Epithelial cell of esophagus (primary cell): ENCODE measurements around the gene TPT1.
A peak's percentile ranks its signal among the peaks of the same experiment; 100 is the strongest.

Experiments used
- DNase-seq: peaks from one replicate; pipeline ENCODE4 v3.0.0; 2010; ENCODE audit warnings: low read depth
- H3K4me3 ChIP-seq: 2 replicates; pipeline ENCODE4 v1.5.1; 2011; ENCODE audit warnings: mild to moderate bottlenecking, low read length, control low read depth
- CTCF ChIP-seq: IDR thresholded peaks from 2 replicates; pipeline ENCODE4 v1.5.1; 2011; ENCODE audit warnings: low read depth, mild to moderate bottlenecking, low read length, control low read depth, inconsistent platforms; ENCODE audit not compliant: insufficient read depth; ENCODE audit errors: missing control alignments

Gene TPT1

GRCh38 chr13:45298206-45298505 lies 42.8 kb downstream of the TPT1 start:
- no peak overlapping the region for H3K4me3 ChIP-seq
- TF ChIP-seq CTCF, result no peak
- no peak for DNase-seq

DNA sequence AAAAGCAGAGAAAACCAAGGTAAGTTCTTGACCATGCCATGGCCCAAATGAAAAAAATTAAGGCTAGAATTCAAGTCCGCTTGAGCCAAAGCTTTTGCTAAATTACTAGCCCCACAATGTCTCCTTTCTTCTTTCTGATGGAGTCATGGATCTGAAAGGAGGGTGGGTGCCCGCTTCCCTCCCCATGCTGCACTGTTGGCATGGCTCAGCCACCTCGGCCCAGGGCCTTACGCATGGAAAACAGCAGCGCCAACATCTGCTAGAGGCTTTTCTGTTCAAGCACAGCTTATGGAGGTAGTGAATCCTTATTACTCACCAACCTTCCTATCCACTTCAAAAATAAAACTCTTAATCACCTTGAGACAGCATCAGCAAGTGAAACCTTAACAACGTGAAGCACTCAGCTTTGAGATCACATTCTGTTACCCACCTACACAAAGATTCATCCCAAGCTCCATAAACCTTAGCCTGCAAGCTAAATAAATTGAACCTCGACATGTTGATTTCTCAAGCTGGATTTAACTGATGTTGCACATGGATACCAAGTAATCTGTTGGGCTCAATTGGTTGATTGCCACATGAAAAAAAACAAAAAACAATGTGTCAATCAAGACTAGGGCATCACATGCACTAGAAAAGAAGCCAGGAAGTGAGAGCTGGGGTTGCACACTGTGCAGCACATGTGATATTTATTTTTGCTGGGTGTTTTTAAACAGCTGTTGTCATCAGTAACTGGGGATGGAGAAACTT lies 43.4 kb downstream of the TPT1 start:
- TF ChIP-seq CTCF, result no peak
- DNase-seq, result no peak

DNA sequence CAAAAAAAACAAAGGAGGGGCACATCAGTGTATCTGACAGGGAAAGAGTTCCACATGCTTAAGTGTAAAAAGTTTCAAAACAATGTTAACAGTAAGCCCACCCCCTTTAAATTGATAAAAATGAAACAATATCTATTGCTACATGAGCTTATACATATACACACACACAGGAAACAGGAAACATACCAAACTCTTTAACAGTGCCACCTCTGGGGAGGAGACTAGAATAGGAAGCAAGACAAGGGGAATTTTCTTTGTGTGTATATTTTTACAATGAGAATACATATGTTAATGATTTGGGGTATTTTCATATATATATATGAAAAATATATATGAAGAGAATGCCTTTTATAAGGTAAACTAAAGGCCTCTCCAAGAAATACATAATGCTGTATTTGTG lies 44.7 kb downstream of the TPT1 start:
- DNase-seq, result no peak
- H3K4me3 ChIP-seq, result no peak overlapping the region
- no peak for TF ChIP-seq CTCF

More for the DNA sequence above, 43.4 kb downstream of the TPT1 start:
- no peak overlapping the region for H3K4me3 ChIP-seq

DNA sequence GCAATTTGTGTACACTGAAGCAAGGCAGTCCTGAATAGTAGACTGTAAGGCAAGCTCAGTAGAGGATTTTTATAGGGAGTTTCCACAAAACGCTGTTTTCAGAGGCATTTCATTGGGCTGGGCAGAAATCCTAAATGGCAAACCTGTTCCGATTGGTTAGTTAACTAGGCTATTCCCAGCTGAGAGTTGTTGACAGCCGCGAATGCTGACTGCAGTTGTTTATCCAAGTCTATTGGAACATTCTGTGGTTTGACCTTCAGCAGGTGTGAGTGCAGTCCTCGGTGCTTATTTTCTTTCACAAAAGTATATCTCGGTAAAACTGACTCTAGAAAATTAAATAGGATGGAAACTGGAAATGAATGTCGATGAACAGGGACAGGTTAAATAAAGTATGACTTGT lies 45.4 kb downstream of the TPT1 start:
- no peak overlapping the region for H3K4me3 ChIP-seq
- TF ChIP-seq CTCF, result no peak
- no peak for DNase-seq

DNA sequence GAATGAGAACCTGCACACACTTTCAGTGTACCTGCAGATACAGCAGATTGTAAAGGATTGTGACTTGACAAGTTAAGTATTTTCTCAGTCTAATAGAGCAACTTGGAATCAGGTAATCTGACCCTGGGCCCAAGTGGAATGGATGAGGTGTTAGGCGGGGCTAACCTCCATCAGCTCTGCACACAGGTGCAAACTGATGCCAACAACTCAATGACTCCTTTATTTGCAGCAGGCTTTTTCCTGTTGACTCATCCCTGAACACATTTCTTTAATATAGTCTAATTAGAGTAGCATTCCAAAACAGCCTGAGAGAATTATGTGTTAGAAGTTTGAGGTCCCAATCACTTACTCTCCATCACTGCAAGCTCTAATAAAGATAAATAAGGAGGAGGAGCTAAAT lies 48.8 kb downstream of the TPT1 start:
- no peak for TF ChIP-seq CTCF
- H3K4me3 ChIP-seq, result no peak overlapping the region
- DNase-seq, result peak; percentile 79

DNA sequence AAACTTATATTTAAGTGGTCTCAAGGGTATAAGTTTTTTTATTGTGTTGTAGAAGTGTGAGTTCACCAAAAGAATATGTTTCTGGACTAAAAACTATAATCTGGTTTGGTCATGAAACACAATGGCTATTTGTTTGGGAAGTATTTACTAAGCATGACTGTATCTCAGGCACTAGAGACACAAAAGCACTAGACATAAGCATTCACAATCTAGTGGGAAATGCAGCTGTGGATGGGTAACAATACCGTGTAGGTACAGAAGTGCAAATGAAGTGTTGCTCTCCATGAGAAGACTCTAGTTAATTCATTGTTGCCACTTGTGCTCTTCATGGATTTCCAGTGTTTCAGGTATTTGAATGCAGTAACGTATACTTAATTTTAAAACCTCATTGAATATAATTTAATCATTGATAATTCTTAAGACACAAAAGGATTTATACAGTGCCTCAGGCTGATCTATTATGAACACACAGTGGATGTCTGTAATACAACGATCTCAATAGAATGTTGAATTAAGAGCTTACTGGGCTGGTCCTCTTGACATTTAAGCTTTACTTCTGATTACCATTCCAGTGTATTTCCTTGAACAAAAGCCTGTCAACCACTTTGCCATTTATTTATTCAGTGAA lies 50.9 kb downstream of the TPT1 start:
- no peak for TF ChIP-seq CTCF
- no peak overlapping the region for H3K4me3 ChIP-seq
- DNase-seq, result no peak
